HG03558 (cell line): Measurements from ENCODE around the gene TTC16.
"Not testable (repeated sequence)": the region's sequence is repeated elsewhere in the genome, so short reads cannot be mapped to it uniquely, and the experiment has no call there.

ENCODE experiments used
- ATAC-seq: cut with Tn5 transposase; IDR thresholded peaks from one replicate; pipeline ENCODE4 v1.9.1; 2021; ENCODE audit warnings: moderate number of reproducible peaks; ENCODE audit not compliant: unreplicated experiment; ENCODE audit errors: extremely low read depth

TTC16 gene

DNA sequence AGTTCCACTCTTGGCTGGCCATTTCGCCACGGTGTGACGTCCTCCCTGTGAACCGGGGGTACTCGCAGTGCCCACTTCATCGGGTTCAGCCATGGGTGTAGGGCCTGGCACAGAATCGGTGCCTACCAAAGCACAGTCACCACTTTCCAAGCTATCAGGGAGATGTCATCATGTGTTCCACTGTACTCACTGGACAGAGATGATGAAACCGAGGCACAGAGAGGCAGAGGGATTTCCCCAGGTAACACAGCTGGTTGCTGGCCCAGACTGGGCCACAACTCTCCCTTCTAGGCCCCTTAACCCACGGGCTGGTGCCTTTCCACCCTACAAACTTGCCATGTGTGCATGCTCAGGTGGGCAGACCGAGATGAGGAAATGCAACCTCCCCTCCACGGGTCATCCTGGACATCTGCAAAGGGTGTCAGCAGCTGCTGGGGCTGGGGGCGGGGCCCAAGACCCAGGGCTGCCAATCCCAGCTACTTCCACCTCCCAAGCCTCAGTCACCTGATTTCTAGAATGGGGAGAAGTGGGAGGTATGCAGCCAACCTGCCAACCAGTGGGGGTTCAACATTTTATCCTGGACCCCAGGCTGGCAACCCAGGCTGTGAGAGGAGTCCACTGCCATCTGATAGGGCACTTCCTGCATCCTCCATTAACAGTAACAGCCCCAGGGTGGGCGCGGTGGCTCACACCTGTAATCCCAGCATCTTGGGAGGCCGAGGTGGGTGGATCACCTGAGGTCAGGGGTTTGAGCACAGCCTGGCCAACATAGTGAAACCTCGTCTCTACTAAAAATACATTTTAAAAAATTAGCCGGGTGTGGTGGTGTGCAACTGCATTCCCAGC, 63.5 kb downstream of the TTC16 start:
- ATAC-seq: no peak

DNA sequence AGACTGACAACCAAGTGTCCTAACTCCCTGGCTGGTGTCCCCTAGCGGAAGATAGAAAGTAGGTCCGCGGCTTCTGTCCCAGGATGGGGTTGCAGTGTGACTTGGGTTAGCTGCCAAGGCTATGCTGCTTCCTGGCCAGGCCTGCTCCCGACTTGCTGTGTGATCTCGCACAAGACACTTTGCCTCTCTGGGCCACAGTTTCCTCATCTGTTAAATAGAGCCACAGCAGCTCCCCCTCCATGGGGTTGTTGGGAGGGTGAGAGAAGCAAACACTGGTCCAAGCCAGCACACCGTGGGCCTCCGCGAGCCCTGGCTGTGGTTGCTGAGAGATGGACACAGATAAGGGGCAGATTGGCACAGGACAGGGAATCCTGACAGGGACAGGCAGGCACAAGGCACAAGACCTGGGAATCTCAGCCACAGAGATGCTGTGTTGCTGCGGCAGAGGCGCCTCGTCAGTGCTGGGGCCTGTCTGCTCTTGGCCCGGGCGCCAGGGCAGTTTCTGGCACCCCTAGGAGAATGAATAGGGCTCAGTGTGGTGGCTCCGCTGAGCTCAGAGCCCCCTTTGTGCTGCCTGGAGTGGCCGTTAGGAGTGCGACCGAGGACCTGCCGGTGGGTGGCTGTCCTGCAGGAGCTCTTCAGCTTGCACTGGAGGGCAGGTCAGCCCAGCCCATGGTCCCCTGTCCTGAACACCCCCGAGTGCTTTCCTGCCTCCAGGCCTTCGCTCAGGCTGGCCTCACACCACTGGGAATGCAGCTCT, 64.4 kb downstream of the TTC16 start:
- no peak for ATAC-seq

DNA sequence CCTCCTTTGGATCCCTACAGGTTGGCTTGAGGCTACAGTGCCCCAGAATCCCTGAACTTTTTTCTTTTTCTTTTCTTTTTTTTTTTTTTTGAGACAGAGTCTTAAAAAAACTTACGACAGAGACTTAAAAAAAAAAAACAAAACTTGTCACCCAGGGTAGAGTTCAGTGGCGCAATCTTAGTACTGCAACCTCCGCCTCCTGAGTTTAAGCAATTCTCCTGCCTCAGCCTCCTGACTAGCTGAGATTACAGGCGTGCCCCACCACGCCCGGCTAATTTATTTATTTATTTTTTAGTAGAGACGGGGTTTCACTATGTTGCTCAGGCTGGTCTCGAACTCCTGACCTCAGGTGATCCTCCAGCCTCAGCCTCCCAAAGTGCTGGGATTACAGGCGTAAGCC, 65.0 kb downstream of the TTC16 start:
- ATAC-seq: not testable (repeated sequence)
